Kidney (tissue), 14 donors: ENCODE measurements around the gene SAMD13. TPM values are rescaled to one million over a fixed set of nuclear protein-coding genes. Genes with fewer than 3 reads are reported as not detected.

Experiments used
- DNase-seq, 5 donors: peaks; one replicate each; pipeline ENCODE4 v3.0.0-alpha.2; 2013 to 2020
- FAIRE-seq: peaks from 2 replicates; lab custom pipeline; 2012; peaks lifted over from hg19 to GRCh38; lab: Jason Lieb, UNC
- H3K27ac ChIP-seq, 2 donors: one replicate each; pipeline ENCODE4 v1.7.0; 2013; ENCODE audit warnings: low read depth in 2 of 2, low read length in 2 of 2, inconsistent platforms in 1 of 2
- H3K27me3 ChIP-seq: one replicate; pipeline ENCODE4 v1.7.1; 2013; ENCODE audit warnings: low read length, inconsistent platforms; ENCODE audit not compliant: control insufficient read depth, insufficient read depth
- H3K36me3 ChIP-seq, 3 donors: one replicate each; pipeline versions ENCODE4 v1.7.0 to v1.7.1; 2013; ENCODE audit warnings: low read length in 3 of 3, control low read depth in 1 of 3, inconsistent platforms in 1 of 3; ENCODE audit not compliant: insufficient read depth in 3 of 3, control insufficient read depth in 2 of 3
- H3K4me1 ChIP-seq, 3 donors: one replicate each; pipeline versions ENCODE4 v1.7.0 to v1.7.1; 2013; ENCODE audit warnings: low read length in 3 of 3, inconsistent platforms in 1 of 3, low read depth in 1 of 3; ENCODE audit not compliant: control insufficient read depth in 2 of 3, insufficient read depth in 2 of 3
- H3K4me3 ChIP-seq, 3 donors: one replicate each; pipeline versions ENCODE4 v1.7.0 to v1.8.1; 2013; ENCODE audit warnings: low read length in 3 of 3, control low read depth in 1 of 3, inconsistent platforms in 1 of 3
- H3K9ac ChIP-seq, 3 donors: one replicate each; pipeline versions ENCODE4 v1.7.0 to v1.7.1; 2013; ENCODE audit warnings: low read length in 3 of 3, control low read depth in 1 of 3, inconsistent platforms in 1 of 3
- H3K9me3 ChIP-seq, 3 donors: one replicate each; pipeline versions ENCODE4 v1.7.0 to v1.7.1; 2013; ENCODE audit warnings: low read length in 3 of 3, control low read depth in 1 of 3, inconsistent platforms in 1 of 3; ENCODE audit not compliant: control insufficient read depth in 2 of 3, insufficient read depth in 1 of 3
- intact Hi-C: fragments of 100-400 bp; cut with DNase I; formaldehyde crosslinking; loops from one replicate; pipeline ENCODE4 v1.11.1; 2022
- polyA plus RNA-seq: library from polyadenylated mRNA; stranded (reverse); fragments of 350-450 nt; fragmentation: Illumina TruSeq; extraction: RNeasy Lipid Tissue Mini Kit (QIAGEN cat#74804); gene quantifications from one replicate; pipeline ENCODE4 v1.2.3, GENCODE V29; 2014; ENCODE audit warnings: low read depth, low replicate concordance; ENCODE audit not compliant: insufficient read depth
- total RNA-seq: library from RNA; stranded (reverse); fragmentation: NEBNext Ultra II Directional; extraction: Animal tissue kit (Norgen Biotek cat#: 25700); gene quantifications from one replicate; pipeline ENCODE4 v1.2.1, GENCODE V29; 2021
- TF ChIP-seq, protein P1 (sequence below): IDR thresholded peaks from 3 replicates; pipeline ENCODE4 v1.5.1; 2012; ENCODE audit warnings: mild to moderate bottlenecking, moderate library complexity, borderline replicate concordance; ENCODE audit not compliant: insufficient read depth; ENCODE audit errors: extremely low read depth
- donor health status: control.
- donor health status: control.
- donor health status: control.
- donor health status: control.
- donor health status: control.
- donor health status: DM: yes; HTN: yes; CAD: no.
- donor health status: Normal renal cell carcinoma (clear cell type).

SAMD13 gene
- total and polyA plus RNA-seq, 2 donors from 2014 or later = 2.9 to 4.5 TPM

DNA sequence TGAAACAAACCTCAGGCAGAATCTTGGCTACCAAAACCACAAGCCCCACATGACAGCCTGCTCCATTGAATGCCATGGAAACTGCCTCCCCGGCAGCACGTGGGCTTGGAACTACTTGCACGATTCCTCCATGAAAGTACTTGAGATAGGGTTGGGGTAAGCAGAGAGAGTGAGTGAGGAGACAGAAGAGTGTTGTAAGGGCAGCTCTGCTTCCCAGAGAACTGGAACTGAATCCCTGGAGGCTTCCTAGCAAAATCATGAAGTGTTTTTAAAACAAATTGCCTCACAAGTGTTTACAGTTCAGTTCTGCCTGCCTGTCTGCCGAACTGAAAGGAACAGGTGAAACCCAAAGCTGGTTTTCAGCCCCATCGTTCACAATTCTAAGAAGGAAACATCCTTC, 61.5 kb downstream of the SAMD13 start:
- no peaks in the 10 kb centered on the region for H3K36me3 ChIP-seq
- no peak for DNase-seq
- intact Hi-C loops = no loop called here
- no peak overlapping the region for H3K4me3 ChIP-seq
- H3K4me1 ChIP-seq = no peaks in the 10 kb centered on the region
- H3K9me3 ChIP-seq = no peaks in the 10 kb centered on the region
- H3K27me3 ChIP-seq = no peaks in the 10 kb centered on the region
- no peak for FAIRE-seq
- no peak overlapping the region for H3K27ac ChIP-seq
- H3K9ac ChIP-seq = no peak overlapping the region
- TF ChIP-seq, protein P1, sequence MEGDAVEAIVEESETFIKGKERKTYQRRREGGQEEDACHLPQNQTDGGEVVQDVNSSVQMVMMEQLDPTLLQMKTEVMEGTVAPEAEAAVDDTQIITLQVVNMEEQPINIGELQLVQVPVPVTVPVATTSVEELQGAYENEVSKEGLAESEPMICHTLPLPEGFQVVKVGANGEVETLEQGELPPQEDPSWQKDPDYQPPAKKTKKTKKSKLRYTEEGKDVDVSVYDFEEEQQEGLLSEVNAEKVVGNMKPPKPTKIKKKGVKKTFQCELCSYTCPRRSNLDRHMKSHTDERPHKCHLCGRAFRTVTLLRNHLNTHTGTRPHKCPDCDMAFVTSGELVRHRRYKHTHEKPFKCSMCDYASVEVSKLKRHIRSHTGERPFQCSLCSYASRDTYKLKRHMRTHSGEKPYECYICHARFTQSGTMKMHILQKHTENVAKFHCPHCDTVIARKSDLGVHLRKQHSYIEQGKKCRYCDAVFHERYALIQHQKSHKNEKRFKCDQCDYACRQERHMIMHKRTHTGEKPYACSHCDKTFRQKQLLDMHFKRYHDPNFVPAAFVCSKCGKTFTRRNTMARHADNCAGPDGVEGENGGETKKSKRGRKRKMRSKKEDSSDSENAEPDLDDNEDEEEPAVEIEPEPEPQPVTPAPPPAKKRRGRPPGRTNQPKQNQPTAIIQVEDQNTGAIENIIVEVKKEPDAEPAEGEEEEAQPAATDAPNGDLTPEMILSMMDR = no peak

DNA sequence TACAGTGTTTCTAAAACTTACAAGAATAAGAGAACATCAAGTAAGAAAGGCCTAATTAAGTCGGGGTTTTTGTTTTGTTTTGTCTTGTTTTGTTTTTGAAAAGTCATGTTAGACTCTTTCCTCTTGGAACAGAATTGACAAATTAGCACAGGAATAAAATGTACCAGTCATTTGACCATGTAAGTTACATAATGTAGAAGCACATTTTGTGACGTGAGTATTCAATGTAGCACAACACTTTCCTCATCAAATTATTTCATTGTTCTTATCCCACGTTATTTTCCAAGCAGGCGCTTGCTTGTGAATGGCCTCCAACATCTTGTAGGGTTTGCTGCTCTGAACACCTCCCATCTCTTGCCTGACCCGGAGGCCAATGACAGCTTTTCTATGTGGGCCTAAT, 62.1 kb downstream of the SAMD13 start:
- Histone ChIP-seq H3K27me3 (no peaks in the 10 kb centered on the region), H3K36me3 (no peaks in the 10 kb centered on the region), H3K4me3 (no peak overlapping the region), H3K27ac (no peak overlapping the region), H3K9me3 (no peaks in the 10 kb centered on the region), H3K9ac (no peak overlapping the region), H3K4me1 (no peaks in the 10 kb centered on the region)
- FAIRE-seq (no peak), DNase-seq (no peak)
- intact Hi-C loops = no loop called here
- TF ChIP-seq, protein P1 = no peak

DNA sequence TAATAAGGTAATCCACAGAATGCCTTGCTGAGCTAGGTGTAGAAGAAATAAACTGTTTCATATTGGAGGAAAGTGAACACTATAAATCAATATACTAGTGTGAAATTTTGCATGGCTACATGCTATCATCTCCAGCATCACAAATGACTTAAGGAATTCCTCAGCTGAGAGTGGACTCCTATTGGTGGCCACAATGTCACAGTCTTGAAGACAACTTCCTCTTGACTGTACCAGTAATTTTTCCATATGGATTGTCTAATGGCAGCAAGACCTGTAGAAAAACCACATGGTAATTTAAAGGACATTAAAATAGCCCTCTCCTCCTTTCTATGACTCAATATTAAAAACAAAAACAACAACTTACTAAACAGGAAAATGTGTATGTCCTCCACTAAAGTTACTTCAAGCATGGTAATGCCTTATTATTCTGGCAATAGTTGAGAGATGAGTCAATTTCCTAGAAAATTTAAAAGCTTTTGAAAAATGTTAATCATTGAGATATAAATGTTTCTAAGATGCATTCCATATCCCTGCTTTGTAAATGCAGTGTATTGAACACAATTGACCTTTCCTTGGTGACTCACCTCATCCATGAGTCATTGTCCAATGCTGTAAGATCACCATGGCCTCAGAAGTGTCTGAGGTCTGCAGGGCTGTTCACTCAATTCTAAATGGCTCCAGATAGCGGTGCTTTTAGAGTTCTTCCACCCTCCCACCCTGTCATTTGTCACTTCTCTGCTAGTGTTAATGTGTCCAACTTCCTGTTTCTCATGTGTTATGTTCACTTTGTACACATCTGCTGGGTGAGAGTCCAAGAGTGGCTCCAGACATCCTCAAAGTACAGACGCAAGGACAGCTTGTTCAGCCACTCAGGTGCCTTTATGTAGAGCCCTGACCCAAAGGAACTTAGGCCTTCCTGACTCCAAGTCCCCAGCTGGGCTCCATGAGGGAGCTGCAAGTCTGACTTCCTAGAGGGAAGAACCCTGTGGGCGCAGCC, 64.0 kb downstream of the SAMD13 start:
- Histone ChIP-seq H3K4me1 (no peaks in the 10 kb centered on the region), H3K27me3 (no peaks in the 10 kb centered on the region), H3K9ac (no peak overlapping the region), H3K36me3 (no peaks in the 10 kb centered on the region), H3K4me3 (no peak overlapping the region), H3K9me3 (no peaks in the 10 kb centered on the region), H3K27ac (no peak overlapping the region)
- intact Hi-C loops = no loop called here
- DNase-seq (no peak), FAIRE-seq (no peak)
- TF ChIP-seq, protein P1 = no peak
